Endothelial cell of umbilical vein (primary cell): ENCODE measurements around the gene CHCHD5. TPM values are rescaled to one million over a fixed set of nuclear protein-coding genes. Genes with fewer than 3 reads are reported as not detected.
A peak's percentile ranks its signal among the peaks of the same experiment; 100 is the strongest.

Source experiments
- BruUV-seq: library from RNA; stranded (reverse); fragments of 400-500 nt; replicated peaks from 2 replicates; lab custom pipeline; 2021; lab: Mats Ljungman, UMichigan
- CTCF ChIA-PET: fragments of 300-600, 350-600 bp; sonication (Branson Sonifier 250); formaldehyde crosslinking; loops from one replicate; lab custom pipeline; 2021; ENCODE audit warnings: antibody characterized with exemption, inconsistent platforms; lab: Charles Lee
- POLR2A ChIA-PET: fragments of 300-600, 350-600 bp; sonication (Branson Sonifier 250); formaldehyde crosslinking; loops from one replicate; lab custom pipeline; 2021; ENCODE audit warnings: antibody characterized with exemption, inconsistent platforms; lab: Charles Lee
- DNase-seq: peaks from one replicate; pipeline ENCODE4 v3.0.0-alpha.2; 2011; ENCODE audit warnings: low read depth, low spot score
- FAIRE-seq: peaks from 2 replicates; lab custom pipeline; 2011; peaks lifted over from hg19 to GRCh38; lab: Jason Lieb, UNC
- H2AFZ ChIP-seq: 2 replicates; pipeline ENCODE4 v1.6.0; 2012; ENCODE audit warnings: low read depth, low read length, control low read depth, inconsistent platforms
- H3K27ac ChIP-seq: 2 replicates; pipeline ENCODE4 v1.5.1; 2011; ENCODE audit warnings: low read depth, mild to moderate bottlenecking, control low read depth, low read length, moderate library complexity; ENCODE audit not compliant: insufficient read depth
- H3K27me3 ChIP-seq, 2 experiments: 2 replicates each; pipeline versions ENCODE4 v1.6.0 to v1.6.1; 2011; ENCODE audit warnings: low read length in 2 of 2, mixed read lengths in 1 of 2; ENCODE audit not compliant: control insufficient read depth in 2 of 2, insufficient read depth in 2 of 2
- H3K36me3 ChIP-seq, 2 experiments: 2 replicates in 1 of 2; 3 replicates in 1 of 2; pipeline ENCODE4 v1.5.1; 2011; ENCODE audit warnings: low read length in 2 of 2, mild to moderate bottlenecking in 1 of 2, moderate library complexity in 1 of 2; ENCODE audit not compliant: control insufficient read depth in 2 of 2, insufficient read depth in 2 of 2; ENCODE audit errors: extremely low read depth in 1 of 2
- H3K4me1 ChIP-seq: 3 replicates; pipeline ENCODE4 v1.5.1; 2011; ENCODE audit warnings: mild to moderate bottlenecking, low read length; ENCODE audit not compliant: control insufficient read depth, insufficient read depth; ENCODE audit errors: extremely low read depth
- H3K4me2 ChIP-seq: 2 replicates; pipeline ENCODE4 v1.6.1; 2011; ENCODE audit warnings: low read length, control low read depth, mixed read lengths; ENCODE audit not compliant: insufficient read depth
- H3K4me3 ChIP-seq, 3 experiments: fragments of 200-600 bp in 1 of 3; sonication (generic), shearing (Covaris generic) in 1 of 3; replicated peaks in 1 of 3; 2 replicates each; pipeline ENCODE4 v1.5.1; 2011 to 2016; ENCODE audit warnings: control low read depth in 3 of 3, low read length in 3 of 3, mild to moderate bottlenecking in 2 of 3, inconsistent platforms in 1 of 3, low read depth in 1 of 3, moderate library complexity in 1 of 3; ENCODE audit not compliant: insufficient read depth in 1 of 3
- H3K79me2 ChIP-seq: 2 replicates; pipeline ENCODE4 v1.6.0; 2012; ENCODE audit warnings: low read length, inconsistent platforms; ENCODE audit not compliant: control insufficient read depth, insufficient read depth
- H3K9ac ChIP-seq: replicated peaks from 2 replicates; pipeline ENCODE3; 2011; ENCODE audit warnings: low read length, control low read depth; ENCODE audit not compliant: insufficient read depth; ENCODE audit errors: extremely low read depth
- H3K9me1 ChIP-seq: replicated peaks from 3 replicates; pipeline ENCODE4 v1.6.0; 2011; ENCODE audit warnings: mild to moderate bottlenecking, low read length; ENCODE audit not compliant: control insufficient read depth, insufficient read depth; ENCODE audit errors: extremely low read depth
- H3K9me3 ChIP-seq: replicated peaks from 2 replicates; pipeline ENCODE4 v1.5.1; 2012; ENCODE audit warnings: low read length, inconsistent platforms; ENCODE audit not compliant: control insufficient read depth, insufficient read depth
- H4K20me1 ChIP-seq: replicated peaks from 2 replicates; pipeline ENCODE3; 2011; ENCODE audit warnings: mild to moderate bottlenecking, low read length; ENCODE audit not compliant: control insufficient read depth, insufficient read depth; ENCODE audit errors: extremely low read depth
- EZH2 ChIP-seq: IDR thresholded peaks from 2 replicates; pipeline ENCODE4 v1.6.1; 2012; ENCODE audit warnings: borderline replicate concordance, low read depth, mild to moderate bottlenecking, moderate library complexity, low read length, inconsistent platforms; ENCODE audit not compliant: severe bottlenecking
- FOS ChIP-seq: IDR thresholded peaks from 2 replicates; pipeline ENCODE4 v1.6.1; 2011; ENCODE audit warnings: mild to moderate bottlenecking, low read length, moderate library complexity, borderline replicate concordance; ENCODE audit not compliant: insufficient read depth
- GATA2 ChIP-seq: IDR thresholded peaks from 2 replicates; pipeline ENCODE4 v1.7.0; 2011; ENCODE audit warnings: low read depth, mild to moderate bottlenecking, moderate library complexity, mixed read lengths, low read length; ENCODE audit not compliant: insufficient read length, insufficient read depth
- JUN ChIP-seq: IDR thresholded peaks from 2 replicates; pipeline ENCODE4 v1.6.1; 2011; ENCODE audit warnings: borderline replicate concordance, low read depth; ENCODE audit not compliant: insufficient read length, insufficient read depth
- MYC ChIP-seq: IDR thresholded peaks from one replicate; pipeline ENCODE4 v1.6.1; 2011; ENCODE audit warnings: mild to moderate bottlenecking, low read depth, low read length
- POLR2A ChIP-seq: IDR thresholded peaks from 2 replicates; pipeline ENCODE4 v1.6.1; 2012; ENCODE audit warnings: low read depth, mild to moderate bottlenecking, control low read depth, low read length
- POLR2AphosphoS5 ChIP-seq: IDR thresholded peaks from 2 replicates; pipeline ENCODE4 v1.6.1; 2012; ENCODE audit warnings: low read depth, mild to moderate bottlenecking, control low read depth, low read length, moderate library complexity; ENCODE audit not compliant: insufficient read depth
- dilution Hi-C: fragments of 300-500 bp; cut with MboI; formaldehyde crosslinking; loops from one replicate; pipeline ENCODE4 v1.15.0; 2019; ENCODE audit warnings: low sequenced_read_pairs; ENCODE audit not compliant: extremely low pct_ligation_motif_present
- intact Hi-C: fragments of 100-400 bp; cut with micrococcal nuclease; formaldehyde crosslinking; loops from one replicate; pipeline ENCODE4 v1.10.0; 2022
- polyA plus RNA-seq, 4 experiments: library from polyadenylated mRNA; depleted of rRNA in 3 of 4; stranded (reverse) in 3 of 4; unstranded in 1 of 4; fragments of >200 nt; gene quantifications; 2 replicates each; pipeline versions ENCODE4 v1.2.1 to v1.2.3, GENCODE V29; 2011 to 2012; ENCODE audit warnings: missing spikeins in 1 of 4
- total RNA-seq: library from RNA; stranded (reverse); gene quantifications from 2 replicates; pipeline ENCODE4 v1.2.3, GENCODE V29; 2021
- TF ChIP-seq, protein P1 (sequence below): IDR thresholded peaks from 2 replicates; pipeline ENCODE4 v1.6.1; 2011; ENCODE audit not compliant: insufficient read depth, insufficient read length
- TF ChIP-seq, protein P2 (sequence below), 2 donors: IDR thresholded peaks; 1 replicate in 1 of 2; 2 replicates in 1 of 2; pipeline ENCODE4 v1.5.1; 2011; ENCODE audit warnings: low read length in 2 of 2, mild to moderate bottlenecking in 2 of 2, moderate library complexity in 2 of 2, control low read depth in 1 of 2, inconsistent platforms in 1 of 2, low read depth in 1 of 2; ENCODE audit not compliant: insufficient read depth in 1 of 2; ENCODE audit errors: extremely low read depth in 1 of 2

Gene CHCHD5
- total and polyA plus RNA-seq, 2 donors (not counting 3 experiments of a cell fraction or from before 2014, with no cell fraction given): 22.2 to 44.7 TPM

DNA sequence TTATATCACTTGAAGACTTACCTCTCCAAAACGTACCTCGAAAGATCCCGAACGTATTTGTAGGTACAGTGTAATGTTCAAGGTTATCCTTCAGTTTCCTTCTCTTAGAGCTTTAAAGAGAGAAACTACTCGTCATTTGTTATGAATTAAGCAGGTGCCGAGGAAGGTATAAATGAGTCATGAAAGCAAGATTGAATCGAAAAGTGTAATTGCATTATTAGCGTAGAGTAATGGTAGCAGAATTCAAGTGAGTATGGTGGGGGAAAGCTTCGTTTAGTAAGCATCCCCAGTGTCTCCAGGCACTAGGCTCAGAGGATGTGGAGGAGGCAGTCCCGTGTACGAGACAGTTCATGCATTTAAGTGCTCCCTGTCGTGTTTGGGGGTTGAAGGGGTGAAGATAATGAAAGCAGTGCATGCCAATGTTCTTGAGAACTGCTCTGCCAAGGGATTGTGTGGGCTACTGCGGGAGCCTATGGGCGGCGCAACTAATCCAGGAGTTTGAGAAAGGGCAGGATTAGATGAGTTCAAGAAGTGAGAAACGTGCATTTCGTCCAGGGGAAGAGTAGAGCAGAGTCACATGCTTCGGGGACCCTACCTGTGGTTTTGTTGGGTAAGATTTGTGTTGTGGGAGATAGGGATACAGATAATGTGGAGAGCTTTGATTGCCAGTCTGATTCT, 41.3 kb upstream of the CHCHD5 start:
- Histone ChIP-seq H3K36me3 (peaks cover 0 to 7% of the 10 kb centered on the region in 2 experiments), H3K4me2 (peak overlapping the region; percentile 91), H4K20me1 (no peaks in the 10 kb centered on the region), H3K27ac (peak overlapping the region; percentile 76), H3K4me1 (peaks cover 14% of the 10 kb centered on the region), H3K9ac (peak overlapping the region; percentile 79), H2AFZ (peak overlapping the region; percentile 92), H3K79me2 (peaks cover 37% of the 10 kb centered on the region), H3K9me3 (no peaks in the 10 kb centered on the region), H3K9me1 (no peaks in the 10 kb centered on the region), H3K4me3 (peak overlapping the region; percentile 64 to 87 (median 82)), H3K27me3 (no peaks in the 10 kb centered on the region)
- TF ChIP-seq EZH2: no peak
- TF ChIP-seq, protein P1, sequence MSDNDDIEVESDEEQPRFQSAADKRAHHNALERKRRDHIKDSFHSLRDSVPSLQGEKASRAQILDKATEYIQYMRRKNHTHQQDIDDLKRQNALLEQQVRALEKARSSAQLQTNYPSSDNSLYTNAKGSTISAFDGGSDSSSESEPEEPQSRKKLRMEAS: no peak
- no peak for TF ChIP-seq POLR2AphosphoS5
- TF ChIP-seq FOS: no peak
- TF ChIP-seq, protein P2, sequence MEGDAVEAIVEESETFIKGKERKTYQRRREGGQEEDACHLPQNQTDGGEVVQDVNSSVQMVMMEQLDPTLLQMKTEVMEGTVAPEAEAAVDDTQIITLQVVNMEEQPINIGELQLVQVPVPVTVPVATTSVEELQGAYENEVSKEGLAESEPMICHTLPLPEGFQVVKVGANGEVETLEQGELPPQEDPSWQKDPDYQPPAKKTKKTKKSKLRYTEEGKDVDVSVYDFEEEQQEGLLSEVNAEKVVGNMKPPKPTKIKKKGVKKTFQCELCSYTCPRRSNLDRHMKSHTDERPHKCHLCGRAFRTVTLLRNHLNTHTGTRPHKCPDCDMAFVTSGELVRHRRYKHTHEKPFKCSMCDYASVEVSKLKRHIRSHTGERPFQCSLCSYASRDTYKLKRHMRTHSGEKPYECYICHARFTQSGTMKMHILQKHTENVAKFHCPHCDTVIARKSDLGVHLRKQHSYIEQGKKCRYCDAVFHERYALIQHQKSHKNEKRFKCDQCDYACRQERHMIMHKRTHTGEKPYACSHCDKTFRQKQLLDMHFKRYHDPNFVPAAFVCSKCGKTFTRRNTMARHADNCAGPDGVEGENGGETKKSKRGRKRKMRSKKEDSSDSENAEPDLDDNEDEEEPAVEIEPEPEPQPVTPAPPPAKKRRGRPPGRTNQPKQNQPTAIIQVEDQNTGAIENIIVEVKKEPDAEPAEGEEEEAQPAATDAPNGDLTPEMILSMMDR (IDR thresholded peaks at IDR 0.05; ENCODE audit: extremely low read depth in 1 of 2, insufficient read depth in 1 of 2, low read depth in 1 of 2, low read length in 2 of 2): no peak
- no peak for TF ChIP-seq POLR2A
- TF ChIP-seq GATA2: no peak
- no peak for TF ChIP-seq MYC
- no peak for TF ChIP-seq JUN
- no TSS peak for BruUV-seq
- ChIA-PET CTCF (interaction anchor here (0.7 to 1.7 kb wide), 6 partner anchors 9 to 655 kb away, joined by 3 to 4 read pairs (median 3); no protein-coding TSS in a partner anchor), POLR2A (interaction anchor here (0.5 kb wide), 1 partner anchor 111 kb away, joined by 3 read pairs; no protein-coding TSS in a partner anchor)
- peak; percentile 52 for FAIRE-seq
- intact Hi-C loops: loop anchor here (1.0 kb wide), 1 partner anchor 62 kb away; no protein-coding TSS in a partner anchor
- DNase-seq: peak; percentile 54
- dilution Hi-C loops: no loop called here
